HEK293T (cell line): ENCODE results near the gene USP44.

Experiments used
- ARNT ChIP-seq: fragments of 450-650 bp; IDR thresholded peaks from 2 replicates; pipeline ENCODE4 v1.6.1; 2017; ENCODE audit warnings: mild to moderate bottlenecking
- FOXK2 ChIP-seq: fragments of 450-650 bp; IDR thresholded peaks from 2 replicates; pipeline ENCODE4 v1.6.1; 2016; ENCODE audit warnings: mild to moderate bottlenecking
- FOXM1 ChIP-seq: fragments of 450-650 bp; IDR thresholded peaks from 2 replicates; pipeline ENCODE4 v1.6.1; 2017; ENCODE audit warnings: mild to moderate bottlenecking, borderline replicate concordance
- HDGF ChIP-seq: fragments of 450-650 bp; IDR thresholded peaks from 2 replicates; pipeline ENCODE4 v1.6.1; 2017; ENCODE audit warnings: antibody characterized with exemption, borderline replicate concordance
- SP1 ChIP-seq: fragments of 450-650 bp; IDR thresholded peaks from 2 replicates; pipeline ENCODE4 v1.6.1; 2017

DNA sequence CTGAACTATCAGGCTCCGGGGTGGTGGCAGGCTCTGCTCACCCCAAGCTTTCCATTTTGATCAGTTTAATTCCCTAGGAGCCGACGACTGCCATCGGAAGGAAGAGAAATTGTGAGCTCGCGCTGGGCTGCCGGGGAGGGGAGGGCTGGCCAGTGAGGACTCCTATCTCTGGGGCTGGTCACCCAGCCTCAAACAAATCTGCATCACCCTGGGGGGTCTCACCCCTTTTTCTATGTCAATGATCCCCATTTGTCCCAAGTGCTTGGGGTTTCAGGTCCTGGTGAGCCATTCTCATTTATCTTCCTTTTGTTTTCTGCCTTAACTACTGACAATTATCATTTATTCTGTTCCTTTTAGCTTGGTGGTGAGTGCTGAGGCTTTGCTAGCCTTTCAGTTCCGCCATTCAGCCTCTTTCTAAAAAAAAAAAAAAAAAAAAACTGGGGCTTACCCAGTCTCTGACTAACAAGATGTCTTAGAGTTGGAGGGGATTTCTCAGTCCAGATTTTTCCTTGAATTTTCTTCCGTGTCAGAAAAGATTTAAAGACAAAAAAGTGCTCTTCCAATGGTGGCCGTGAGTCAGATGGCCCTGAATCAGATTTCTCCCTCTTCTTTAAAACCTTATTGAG is 22.8 kb upstream of the USP44 start:
- TF ChIP-seq HDGF (no peak), SP1 (no peak), FOXK2 (no peak), FOXM1 (no peak), ARNT (no peak)
